Kidney epithelial cell (primary cell): ENCODE results near the gene KNTC1. TPM values are rescaled to one million over a fixed set of nuclear protein-coding genes. Genes with fewer than 3 reads are reported as not detected.

ENCODE experiments used
- DNase-seq: peaks from one replicate; pipeline ENCODE4 v3.0.0-alpha.2; 2010; ENCODE audit warnings: low read depth
- H3K27me3 ChIP-seq: 2 replicates; pipeline ENCODE4 v1.6.0; 2011; ENCODE audit warnings: low read length; ENCODE audit not compliant: control insufficient read depth, insufficient read depth
- H3K36me3 ChIP-seq: 2 replicates; pipeline ENCODE4 v1.5.1; 2011; ENCODE audit warnings: low read length; ENCODE audit not compliant: control insufficient read depth, insufficient read depth
- H3K4me3 ChIP-seq: 2 replicates; pipeline ENCODE4 v1.5.1; 2011; ENCODE audit warnings: low read depth, mild to moderate bottlenecking, control low read depth, low read length
- CTCF ChIP-seq: IDR thresholded peaks from 2 replicates; pipeline ENCODE4 v1.5.1; 2011; ENCODE audit warnings: mild to moderate bottlenecking, moderate library complexity, low read length, control low read depth, inconsistent platforms; ENCODE audit not compliant: insufficient read depth, poor library complexity, severe bottlenecking
- total RNA-seq: library from RNA; depleted of rRNA; stranded (reverse); fragments of >200 nt; gene quantifications from 2 replicates; pipeline ENCODE4 v1.2.3, GENCODE V29; 2015

KNTC1 gene
- total RNA-seq, 1 donor from 2014 or later = 12.4 TPM

DNA sequence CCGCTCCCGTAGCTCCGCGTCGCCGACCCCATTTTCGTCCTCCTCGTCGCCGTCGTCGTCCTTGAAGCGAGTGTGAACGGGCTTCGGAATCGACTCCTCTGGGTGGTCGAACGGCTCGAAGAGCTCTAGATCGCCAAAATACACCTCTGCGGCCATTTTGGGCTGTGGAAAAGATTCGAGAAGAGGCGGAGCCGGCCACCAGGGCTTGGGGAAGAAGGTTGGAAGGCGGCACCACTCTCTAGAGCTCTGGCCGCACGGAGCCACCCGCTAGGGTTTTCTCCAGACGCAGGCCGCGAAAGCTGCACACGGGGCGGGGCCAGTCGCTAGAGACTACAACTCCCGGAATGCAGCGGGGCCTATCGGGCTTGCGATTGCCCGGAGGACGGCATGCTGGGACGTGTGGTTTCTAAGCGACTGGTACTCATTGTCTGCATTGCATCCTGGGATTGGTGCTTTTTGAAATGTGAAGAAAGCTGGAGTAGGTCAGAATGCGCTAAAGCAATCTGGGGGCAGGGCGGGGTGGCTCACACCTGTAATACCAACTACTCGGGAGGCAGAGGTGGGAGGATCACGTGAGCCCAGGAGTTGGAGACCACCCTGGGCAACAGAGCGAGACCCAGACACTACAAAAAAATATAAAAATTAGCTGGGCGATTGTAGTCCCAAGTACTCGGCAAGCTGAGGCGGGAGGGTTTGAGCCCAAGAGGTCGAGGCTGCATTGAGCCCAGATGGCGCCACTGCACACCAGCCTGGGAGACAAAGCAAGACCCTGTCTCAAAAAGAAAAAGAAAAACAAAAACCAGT lies 26.2 kb upstream of the KNTC1 start, which contains the start of gene ZCCHC8:
Gene ZCCHC8 (minus strand): TSS at position 248 of the 804 bp plus-strand sequence. CDS start 92 bp downstream, at position 156.
- peak; percentile 23 for TF ChIP-seq CTCF
- DNase-seq = peak; percentile 90
- Histone ChIP-seq H3K36me3 (peaks cover 2% of the 10 kb centered on the region), H3K4me3 (peak within 1 kb of the TSS; percentile 69), H3K27me3 (no peaks in the 10 kb centered on the region)

- TF ChIP-seq CTCF = no peak
- H3K4me3 ChIP-seq = no peak overlapping the region
- peaks cover 3% of the 10 kb centered on the region for H3K36me3 ChIP-seq
- no peak for DNase-seq
- no peaks in the 10 kb centered on the region for H3K27me3 ChIP-seq
Measured at GRCh38 chr12:122501489-122501989, 25.5 kb upstream of the KNTC1 start.

- no peaks in the 10 kb centered on the region for H3K27me3 ChIP-seq
- no peak overlapping the region for H3K4me3 ChIP-seq
- peaks cover 7% of the 10 kb centered on the region for H3K36me3 ChIP-seq
- no peak for TF ChIP-seq CTCF
- no peak for DNase-seq
Measured at GRCh38 chr12:122503147-122503751, 23.8 kb upstream of the KNTC1 start.

DNA sequence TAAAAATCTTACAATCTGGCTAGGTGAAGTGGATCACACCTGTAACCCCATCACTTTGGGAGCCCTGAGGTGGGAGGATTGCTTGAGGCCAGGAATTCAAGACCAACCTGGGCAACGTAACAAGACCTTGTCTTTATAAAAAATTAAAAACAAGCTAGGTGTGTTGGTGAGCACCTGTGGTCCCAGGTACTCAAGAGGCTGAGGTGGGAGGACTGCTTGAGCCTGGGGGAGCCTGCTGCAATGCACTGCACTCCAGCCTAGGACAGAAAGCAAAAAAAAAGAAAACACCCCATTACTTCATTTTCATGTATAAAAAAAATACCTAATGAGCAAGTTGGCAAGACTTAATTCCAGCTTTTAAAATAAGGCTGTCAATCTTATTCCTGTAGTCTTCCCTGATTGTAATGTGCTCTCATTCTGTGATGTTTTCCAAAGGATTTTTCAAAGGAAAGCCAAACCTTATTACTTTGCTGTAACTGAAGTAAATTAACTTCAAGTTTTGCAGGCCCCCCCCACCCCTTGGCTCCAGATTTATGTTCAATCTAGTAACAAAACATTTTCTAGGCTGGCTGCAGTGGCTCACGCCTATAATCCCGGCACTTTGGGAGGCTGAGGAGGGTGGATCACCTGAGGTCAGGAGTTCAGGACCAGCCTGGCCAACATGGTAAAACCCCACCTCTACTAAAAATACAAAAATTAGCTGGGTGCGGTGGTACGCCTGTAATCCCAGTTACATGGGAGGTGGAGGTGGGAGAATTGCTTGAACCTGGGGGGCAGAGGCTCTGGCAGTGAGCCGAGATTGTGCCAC lies 23.1 kb upstream of the KNTC1 start:
- DNase-seq = no peak
- H3K4me3 ChIP-seq = no peak overlapping the region
- H3K36me3 ChIP-seq = peaks cover 9% of the 10 kb centered on the region
- TF ChIP-seq CTCF = no peak
- H3K27me3 ChIP-seq = no peaks in the 10 kb centered on the region

DNA sequence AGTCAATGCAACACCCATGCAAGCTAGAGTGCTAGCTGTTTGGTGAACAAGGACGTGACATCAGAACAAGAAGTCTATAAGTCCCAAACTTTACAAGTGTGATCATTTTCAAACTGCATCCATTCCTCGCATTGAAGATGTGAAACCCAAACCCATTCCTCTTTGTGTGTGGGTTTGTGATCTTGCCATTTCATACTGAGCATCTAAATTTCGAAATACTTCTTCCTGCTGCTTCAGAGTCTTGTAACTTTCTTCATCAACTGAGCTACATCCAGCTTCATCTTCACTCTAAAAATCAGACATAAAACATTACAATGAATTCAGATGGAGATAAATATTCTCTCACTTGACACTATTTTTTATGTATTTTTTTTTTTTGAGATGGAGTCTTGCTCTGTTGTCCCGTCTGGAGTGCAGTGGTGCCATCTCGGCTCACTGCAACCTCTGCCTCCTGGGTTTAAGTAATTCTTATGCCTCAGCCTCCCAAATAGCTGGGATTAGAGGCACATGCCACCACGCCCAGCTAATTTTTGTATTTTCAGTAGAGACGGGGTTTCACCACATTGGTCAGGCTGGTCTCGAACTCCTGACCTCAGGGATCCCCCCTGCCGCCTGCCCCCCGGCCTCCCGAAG lies 21.5 kb upstream of the KNTC1 start:
- Histone ChIP-seq H3K27me3 (no peaks in the 10 kb centered on the region), H3K4me3 (no peak overlapping the region), H3K36me3 (peaks cover 9% of the 10 kb centered on the region)
- no peak for TF ChIP-seq CTCF
- DNase-seq = no peak
